ENCODE results near the gene ZNF511.
"Not testable (repeated sequence)": the region's sequence is repeated elsewhere in the genome, so short reads cannot be mapped to it uniquely, and the experiment has no call there.

The ZNF511 gene, protein sequence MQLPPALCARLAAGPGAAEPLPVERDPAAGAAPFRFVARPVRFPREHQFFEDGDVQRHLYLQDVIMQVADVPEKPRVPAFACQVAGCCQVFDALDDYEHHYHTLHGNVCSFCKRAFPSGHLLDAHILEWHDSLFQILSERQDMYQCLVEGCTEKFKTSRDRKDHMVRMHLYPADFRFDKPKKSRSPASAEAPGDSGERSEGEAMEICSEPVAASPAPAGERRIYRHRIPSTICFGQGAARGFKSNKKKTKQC

DNA sequence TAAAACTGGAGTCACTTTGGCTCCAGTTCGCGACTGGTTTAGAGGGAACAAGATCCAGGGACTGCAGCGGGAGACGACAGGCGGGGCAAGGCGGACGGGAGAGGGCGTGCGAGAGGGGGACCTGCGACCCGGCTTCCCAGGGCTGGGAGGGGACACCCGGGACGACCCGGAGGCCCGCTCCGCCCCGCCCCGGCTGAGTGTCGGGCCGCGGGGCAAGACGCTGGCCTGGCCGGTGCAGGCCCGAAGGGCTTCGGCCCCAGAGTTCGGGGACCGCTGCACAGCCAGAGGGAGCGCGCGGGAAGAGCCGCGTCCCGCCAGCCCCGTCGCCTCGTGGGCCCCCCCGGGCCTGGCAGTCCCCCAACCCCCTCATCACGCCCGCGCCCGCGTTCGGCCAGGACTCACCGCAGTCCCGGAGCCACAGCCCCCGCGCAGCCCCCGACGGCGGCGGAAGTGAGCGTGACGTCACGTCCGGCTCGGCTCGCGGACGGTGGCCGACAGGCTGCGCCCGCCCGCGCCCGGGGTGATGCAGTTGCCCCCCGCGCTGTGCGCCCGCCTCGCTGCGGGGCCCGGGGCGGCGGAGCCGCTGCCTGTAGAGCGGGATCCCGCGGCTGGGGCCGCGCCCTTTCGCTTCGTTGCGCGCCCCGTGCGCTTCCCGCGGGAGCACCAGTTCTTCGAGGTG, at the start of gene ZNF511, which contains the start of gene TUBGCP2:
ZNF511 (plus strand) TSS at position 494 of the 679 bp plus-strand sequence; CDS start at position 524, 30 bp downstream.
TUBGCP2 (minus strand) TSS at position 452 of the 679 bp plus-strand sequence. CDS start 5,931 bp downstream, outside the sequence.
- DNase-seq (ENCODE audit: low read depth): peak; percentile 84

DNA sequence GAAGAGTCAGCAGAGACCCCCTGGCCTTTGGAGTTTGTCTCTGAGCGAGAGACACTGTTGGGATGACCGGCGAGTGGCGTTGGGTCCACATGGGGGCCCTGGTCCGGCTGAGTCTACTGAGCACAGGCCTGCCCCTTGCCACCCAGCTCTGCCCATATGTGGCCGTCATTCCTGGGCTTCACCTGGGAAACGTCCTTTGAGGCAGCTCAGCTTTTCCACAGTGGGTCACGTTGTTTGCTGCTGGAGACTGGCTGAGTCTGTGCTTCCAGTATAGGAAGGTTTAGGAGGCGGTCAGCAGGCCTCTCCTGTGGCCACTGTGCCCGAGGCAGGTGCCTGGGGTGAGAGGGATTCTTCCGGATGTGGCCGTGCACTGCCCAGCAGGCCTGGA, 49.1 kb upstream of the ZNF511 start:
- no peak for DNase-seq (ENCODE audit: low read depth)

DNA sequence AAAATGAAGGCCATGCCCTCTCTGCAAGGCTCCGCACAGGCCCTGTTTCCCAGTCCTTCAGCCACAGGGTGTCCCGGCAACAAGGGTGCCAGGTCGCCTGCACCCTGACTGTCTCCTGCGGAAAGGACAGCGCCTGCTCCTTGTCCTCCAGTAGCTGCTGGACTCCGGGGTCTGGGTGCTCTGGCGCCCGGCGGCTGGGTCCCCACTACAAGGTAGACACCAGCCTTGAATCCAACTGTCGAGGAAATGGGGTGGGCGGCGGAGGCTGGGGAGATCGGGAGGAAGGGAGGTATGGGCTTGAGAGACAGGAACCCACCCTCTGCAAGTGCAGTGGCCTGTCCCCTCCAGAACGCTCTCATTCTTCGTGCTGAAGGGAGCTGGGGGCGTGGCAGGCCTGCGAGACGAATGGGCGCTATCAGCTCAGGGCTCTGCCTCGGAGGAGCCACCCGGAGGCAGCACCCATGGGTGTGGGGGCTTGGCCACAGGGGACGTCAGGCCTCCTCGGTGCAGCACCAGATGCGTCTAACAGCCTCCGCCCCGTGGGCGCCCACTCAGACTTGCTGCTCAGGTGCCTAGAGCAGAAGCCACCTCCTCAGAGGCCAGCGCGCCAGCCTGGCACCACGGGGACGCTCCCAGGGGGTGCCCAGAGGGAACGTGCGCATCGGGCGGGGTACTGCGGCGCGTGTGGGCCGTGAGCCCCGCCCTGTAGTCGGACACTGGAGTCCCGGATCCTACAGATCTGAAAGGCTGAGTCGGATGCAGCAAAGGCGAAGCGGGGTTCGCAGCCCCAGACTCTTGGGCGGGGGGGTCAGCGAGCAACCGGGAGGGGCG, 47.6 kb upstream of the ZNF511 start:
- DNase-seq (ENCODE audit: low read depth): peak; percentile 50

DNA sequence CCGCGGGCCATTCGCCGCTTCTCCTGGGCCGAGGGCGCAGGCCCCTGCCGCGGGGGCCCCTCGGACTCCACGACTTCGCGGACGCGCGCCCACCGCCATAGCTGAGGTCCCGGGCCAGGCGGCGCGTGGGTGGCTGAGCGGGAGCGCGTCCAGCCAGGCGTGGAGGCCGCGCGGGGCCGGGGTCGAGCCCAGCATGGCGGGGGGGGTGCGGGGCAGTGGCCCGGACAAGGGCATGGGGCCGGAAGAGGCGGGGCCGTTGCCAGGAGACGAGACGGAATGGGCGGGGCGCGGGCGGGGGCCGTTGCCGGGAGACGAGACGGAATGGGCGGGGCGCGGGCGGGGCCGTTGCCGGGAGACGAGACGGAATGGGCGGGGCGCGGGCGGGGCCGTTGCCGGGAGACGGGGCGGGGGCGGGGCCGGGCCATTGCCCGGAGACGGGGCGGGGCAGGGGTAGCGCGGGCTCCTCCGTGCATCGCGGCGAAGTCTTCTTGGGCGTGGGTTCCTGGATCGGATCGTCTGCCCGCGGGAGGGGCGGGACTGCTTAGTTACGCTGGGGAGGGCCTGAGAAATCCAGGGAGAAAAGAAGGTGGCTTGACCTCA, 46.9 kb upstream of the ZNF511 start:
- DNase-seq (ENCODE audit: low read depth): peak; percentile 75

DNA sequence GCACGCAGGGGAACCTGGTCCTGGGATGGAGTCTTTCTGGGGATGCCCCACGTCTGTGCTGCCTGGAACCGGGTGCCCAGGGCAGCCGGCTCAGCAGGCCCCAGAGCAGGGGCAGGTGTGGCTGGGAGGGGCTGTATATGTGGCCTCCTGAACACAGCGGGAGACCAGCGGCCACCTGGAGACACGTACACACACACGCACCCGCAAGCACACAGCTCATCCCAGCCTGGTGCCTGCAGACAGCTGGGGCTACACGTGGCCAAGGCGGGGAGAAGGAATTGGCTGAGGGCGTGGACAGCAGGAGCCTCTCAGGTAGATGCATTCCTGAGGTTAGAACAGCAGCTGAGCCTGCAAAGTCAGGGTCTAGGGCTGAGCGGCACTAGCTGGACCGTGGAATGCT, 46.0 kb upstream of the ZNF511 start:
- no peak for DNase-seq (ENCODE audit: low read depth)

DNA sequence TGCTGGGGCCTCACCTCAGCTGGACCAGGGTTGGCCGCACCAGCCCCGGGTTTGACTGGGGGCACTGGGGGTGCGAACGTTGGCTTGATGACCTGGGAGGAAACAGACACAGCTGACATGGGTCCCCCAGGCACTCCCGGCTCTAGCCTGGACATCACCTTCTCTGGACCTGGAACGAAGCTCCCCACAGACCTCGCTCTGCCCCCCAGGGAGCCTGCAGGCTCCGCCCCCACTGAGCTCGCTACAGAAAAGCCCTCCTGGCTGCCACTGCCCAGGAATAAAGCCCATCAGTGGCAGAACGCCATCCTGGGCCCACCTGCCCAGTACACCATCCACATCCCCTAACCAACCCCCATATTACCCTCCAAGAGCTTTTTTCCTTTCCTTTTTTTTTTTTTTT, 45.0 kb upstream of the ZNF511 start:
- no peak for DNase-seq (ENCODE audit: low read depth)

DNA sequence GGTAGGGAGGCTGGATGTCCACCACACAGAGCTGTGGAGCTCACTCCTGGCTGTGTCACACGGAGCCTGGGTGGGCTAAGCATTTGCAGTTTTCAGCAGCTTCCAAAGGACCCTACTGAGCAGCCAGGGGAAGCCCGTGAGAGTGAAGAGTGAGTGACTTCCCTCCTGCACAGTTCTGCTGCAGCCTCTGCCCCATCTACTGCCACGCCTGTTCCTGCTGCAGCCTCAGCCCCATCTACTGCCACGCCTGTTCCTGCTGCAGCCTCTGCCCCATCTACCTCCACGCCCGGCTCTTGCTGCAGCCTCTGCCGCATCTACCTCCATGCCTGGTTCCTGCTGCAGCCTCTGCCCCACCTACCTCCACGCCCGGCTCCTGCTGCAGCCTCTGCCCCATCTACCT, 44.3 kb upstream of the ZNF511 start:
- no peak for DNase-seq (ENCODE audit: low read depth)

DNA sequence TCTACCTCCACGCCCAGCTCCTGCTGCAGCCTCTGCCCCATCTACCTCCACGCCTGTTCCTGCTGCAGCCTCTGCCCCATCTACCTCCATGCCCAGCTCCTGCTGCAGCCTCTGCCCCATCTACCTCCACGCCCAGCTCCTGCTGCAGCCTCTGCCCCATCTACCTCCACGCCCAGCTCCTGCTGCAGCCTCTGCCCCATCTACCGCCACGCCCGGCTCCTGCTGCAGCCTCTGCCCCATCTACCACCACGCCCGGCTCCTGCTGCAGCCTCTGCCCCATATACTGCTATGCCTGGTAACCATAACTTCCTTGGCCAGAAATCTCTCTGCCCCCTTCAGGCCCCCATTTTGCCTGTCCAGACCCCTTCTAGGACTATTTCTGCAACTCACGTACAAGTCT, 43.7 kb upstream of the ZNF511 start:
- not testable (repeated sequence) for DNase-seq (ENCODE audit: low read depth)

DNA sequence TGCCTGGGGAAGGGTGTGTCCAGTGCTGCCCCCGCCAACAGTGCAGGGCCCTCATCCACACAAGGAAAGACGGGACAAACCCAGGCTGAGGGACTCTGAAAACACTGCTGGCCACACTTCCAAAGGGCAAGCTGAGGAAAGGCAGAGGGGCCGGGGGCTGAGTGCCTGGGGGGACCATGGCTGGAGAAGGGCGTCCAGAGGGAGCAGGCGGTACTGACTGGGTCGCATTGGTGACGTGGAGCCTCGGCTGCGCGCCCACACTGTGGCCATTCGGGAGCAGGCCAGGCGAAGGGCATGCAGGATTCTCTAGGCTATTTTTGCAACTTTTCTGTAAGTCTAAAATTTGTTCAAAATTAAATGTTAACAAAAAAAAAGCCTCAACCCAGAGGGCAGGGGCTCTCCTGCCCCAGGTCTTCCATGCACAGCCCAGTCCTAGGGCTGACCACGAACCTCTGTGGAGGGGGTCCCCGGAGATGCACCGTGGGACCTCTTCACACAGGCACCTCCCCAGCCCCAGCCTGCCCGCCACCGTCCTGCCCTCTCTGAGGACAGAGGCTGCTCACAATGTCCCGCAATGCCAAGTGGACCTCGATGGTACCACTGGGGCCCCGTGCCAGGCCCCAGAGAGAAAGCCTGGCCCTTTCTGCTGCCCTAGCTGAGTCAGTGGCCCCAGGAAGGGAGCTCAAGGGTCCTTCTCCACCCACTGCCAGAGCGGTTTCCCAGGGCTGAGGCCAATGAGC, 42.5 kb upstream of the ZNF511 start:
- DNase-seq (ENCODE audit: low read depth): no peak

DNA sequence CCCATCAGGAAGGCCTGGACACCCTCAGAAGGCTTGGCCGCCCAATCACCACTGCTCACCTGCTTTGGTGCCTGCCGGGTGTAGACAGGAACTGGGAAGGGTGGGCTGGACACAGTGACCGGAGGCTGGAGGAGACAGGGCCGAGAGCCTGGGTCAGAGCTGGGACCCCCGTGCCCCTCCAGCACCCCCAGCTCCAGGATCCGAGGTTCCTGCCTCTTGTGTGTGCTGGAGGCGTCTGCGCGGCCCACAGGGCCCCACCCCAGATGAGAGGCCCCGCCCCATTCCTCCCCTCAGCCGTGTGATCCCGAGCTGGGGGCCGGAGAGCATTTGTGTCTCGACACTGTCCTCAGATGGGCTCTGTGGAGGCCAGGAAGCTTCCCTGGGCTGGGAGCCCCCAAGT, 41.4 kb upstream of the ZNF511 start:
- no peak for DNase-seq (ENCODE audit: low read depth)

DNA sequence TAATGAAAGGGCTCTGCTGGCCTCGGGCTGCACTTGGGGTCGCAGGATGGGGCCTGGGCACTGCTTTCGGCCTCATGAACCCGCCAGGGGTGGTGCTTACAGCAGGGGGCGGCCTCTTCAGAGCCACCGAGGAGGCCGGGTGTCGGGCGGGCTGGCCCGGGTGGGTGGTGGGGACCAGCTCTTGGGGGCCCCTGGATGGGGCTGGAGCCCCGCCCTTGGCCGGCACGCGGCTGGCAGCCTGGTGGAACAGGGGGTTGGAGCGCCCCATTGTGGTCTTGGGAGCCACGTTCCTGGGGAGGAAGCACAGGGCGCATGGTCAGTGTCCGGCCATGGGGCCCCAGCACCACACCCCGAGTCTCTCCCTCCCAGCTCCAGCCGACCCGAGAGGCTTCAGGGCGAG, 40.9 kb upstream of the ZNF511 start:
- DNase-seq (ENCODE audit: low read depth): no peak

DNA sequence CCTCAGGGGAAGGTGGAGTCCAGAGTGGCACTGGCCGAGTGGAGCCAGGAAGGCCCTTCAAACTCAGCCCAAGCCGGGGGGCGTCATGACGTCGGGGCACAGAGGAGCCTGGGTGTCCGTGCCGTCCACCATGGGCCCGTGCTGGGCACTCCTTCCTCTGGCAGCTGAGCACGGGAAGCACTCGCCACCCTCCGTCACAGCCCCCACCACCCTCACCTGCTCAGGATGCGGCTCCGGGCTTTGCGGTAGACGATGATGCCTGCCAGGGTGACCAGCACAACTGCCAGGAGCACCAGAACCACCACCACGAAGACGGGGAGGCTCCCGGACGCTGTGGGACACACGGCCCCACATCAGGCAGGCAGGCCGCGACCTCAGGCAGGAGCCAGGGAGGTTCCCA, 40.2 kb upstream of the ZNF511 start:
- DNase-seq (ENCODE audit: low read depth): no peak

DNA sequence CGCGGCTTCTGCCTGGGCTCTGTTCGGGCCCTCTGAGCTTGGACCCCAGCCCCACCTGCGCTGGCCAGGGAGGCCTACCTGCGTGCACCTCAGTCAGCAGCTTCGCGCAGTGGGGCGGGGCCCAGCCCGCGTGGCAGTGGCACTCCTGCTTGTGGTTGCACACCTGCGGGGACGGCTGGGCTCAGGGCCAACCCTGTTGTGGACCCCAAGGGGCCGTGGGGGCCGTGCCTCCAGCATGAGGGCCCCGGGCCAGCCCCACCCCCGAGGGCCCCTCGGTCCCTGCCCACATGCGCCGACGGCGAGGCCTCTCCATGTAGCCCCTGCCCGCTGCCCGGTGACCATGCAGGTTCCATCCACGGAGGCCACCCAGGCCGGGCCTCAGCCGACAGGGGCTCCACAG, 39.3 kb upstream of the ZNF511 start:
- no peak for DNase-seq (ENCODE audit: low read depth)

DNA sequence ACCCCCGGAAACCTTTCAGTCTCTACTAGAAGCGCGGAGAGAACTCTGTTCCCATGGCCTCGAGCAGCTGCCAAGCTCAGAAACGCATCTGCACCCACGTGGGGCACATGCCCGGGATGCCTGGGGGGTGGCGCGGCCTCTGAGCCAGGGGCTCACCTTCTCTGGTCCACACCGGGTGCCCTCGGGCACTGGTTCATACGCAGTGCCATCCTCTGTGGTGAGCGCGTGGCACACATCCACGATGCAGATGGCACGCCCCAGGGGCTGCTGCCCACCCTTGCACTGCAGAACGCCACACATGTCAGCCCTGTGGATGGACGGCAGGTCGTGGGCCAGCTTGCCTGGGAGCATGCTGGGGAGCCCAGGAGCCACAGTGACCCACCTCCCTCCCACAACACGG, 38.5 kb upstream of the ZNF511 start:
- no peak for DNase-seq (ENCODE audit: low read depth)

DNA sequence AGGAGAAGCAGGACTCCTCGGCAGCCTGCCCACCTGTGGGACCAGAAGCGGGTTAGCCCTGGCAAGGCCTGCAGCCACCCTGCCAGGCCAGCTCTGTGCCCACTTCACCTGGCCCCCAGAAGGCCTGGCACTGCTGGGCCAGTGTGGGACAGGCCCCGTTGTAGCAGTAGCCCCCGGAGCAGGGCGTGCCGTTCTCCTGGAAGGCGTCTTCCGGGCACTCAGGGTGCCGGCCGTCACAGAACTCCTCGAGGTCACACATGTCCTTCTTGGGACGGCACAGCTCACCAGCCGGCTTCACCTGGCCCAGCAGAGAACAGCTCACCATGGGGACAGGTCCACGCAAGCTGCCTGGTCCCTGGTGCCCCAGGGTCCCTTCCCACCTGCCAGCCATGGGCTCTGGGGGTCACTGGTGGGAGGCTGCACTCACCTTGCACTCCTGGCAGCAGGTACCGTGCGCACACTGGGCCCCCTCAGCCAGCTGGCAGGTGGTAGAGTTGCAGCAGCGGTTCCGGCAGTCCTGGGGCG, 37.9 kb upstream of the ZNF511 start:
- no peak for DNase-seq (ENCODE audit: low read depth)

DNA sequence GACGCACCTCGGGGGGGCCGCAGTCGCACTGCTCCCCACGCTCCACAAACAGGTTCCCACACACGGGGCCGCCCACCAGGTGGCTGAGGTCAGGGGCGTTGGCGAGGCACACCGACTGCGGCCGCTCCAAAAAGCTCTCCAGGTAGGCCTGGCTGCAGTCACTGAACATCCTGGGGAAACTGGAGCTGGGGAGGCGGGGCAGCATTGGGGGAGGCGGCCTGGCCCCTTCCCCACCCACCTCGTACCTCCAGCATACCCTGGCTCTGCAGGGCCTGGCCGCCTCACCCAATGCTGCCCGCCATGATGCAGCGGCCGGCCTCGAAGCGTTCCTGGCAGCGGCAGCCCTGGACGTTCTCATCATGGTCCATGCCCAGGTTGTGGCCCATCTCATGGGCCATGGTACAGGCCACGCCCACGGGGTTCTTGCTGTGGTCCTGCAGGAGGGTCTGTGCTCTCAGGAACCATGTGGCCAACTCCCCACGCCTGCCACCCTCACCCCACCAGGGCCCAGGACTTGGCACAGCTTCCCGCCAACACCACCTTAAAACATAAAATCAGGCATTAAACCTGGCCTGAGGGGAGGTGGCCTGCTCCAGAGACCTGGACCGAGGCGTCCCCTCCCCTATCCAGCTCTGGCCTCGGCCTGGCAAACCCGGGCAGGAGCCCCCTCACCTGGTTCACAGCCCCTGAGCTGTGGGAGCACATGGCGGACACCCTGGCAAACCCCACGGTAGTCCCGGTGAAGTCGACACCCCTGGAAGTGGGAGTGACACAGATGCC, 37.0 kb upstream of the ZNF511 start:
- DNase-seq (ENCODE audit: low read depth): no peak

DNA sequence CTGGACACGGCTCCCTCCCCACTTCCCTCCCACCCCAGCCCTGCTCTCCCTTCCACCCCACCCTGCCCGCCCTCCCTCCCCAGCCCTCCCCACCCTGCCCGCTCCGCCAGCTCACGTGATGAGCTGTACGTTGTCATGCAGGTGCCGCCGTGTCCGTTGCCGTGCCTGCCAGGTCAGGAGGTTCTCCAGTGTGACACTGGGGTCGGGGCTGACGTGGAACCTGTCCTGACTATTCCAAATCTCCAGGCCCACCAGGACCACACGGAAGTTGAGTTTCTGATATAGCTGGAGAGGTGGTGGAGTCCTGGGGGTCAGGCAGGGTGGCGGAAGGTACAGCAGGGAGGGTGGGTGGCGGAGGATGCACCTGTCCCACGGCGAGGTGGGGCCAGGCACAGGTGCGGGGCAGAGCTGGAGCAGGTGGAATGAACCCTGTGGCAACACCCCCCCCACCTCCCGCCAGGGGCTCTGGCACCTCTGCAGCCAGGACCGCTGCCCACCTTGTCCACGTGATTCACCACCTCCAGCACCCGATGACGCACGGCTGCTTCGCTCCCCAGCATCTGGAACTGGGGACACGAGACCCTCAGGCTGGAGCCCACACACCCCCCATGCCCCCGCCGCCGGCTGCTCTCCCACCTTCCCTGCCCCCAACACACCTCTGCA, 36.3 kb upstream of the ZNF511 start:
- no peak for DNase-seq (ENCODE audit: low read depth)

DNA sequence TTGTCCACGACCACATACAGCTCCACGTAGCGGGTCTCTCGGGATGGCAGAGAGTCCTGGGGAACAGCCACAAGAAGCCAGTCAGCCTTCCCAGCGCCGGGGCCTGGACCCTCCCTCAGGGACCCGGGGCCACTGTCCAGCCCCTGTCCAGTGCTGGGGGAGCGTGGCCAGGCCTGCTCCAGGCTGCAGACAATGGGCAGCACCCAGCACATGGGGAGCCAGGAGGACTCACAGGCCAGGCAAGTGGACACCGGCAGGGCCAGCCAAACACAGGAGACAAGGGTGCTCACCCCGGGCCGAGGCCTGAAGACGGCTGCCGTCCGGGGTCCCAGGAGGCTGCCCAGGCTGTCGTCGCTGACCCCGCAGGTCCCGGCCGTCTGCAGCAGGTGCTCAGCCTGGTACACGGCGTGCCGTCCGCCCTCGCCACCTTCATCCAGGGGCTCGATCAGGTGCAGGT, 35.7 kb upstream of the ZNF511 start:
- no peak for DNase-seq (ENCODE audit: low read depth)

DNA sequence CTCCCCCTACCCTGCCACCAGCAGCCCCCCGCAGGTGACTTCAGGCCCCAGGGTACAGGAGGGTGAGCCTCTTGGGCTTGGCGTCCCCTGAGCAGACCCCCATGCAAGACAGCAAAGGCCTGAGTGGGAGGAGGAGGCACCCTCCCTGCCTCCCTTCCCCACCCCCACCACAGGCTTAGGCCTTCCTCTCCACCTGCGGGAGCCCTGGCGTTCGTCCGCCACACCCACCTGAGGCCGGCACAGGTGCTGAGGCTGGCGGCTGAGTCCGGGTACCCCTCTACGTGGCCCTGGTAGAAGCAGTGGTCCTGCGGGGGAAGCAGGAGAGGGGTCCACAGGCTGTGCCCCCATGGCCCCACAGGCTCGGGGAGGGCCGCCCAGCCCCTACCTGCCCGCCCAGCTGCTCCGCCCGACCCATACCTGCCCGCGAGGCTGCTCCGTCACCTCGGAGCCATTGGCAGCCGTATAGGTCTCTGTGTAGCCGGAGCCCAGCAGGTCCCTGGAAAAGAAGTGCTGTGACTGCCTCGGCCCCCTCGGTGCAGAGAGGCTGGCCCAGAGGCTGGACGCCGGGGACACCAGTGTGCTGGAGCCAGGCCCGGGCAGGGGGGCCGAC, 35.1 kb upstream of the ZNF511 start:
- no peak for DNase-seq (ENCODE audit: low read depth)

All from activated T-cell treated with anti-CD3 and anti-CD28 coated beads for 24 hours (primary cell).